ENCODE measurements around the gene HOXA5.

The HOXA5 gene

GRCh38 chr7:27105301-27106031 lies 38.0 kb downstream of the HOXA5 start:
- Histone ChIP-seq H3K9ac (ENCODE audit: low read length in 2 of 2) (peak overlapping the region; percentile 90 to 92), H3K27ac (ENCODE audit: low read length) (peak overlapping the region; percentile 97), H3K36me3 (ENCODE audit: control insufficient read depth in 2 of 2, insufficient read depth in 2 of 2, low read length in 2 of 2) (no peaks in the 10 kb centered on the region), H3K4me1 (ENCODE audit: control insufficient read depth, insufficient read depth, low read length) (peaks cover 58% of the 10 kb centered on the region), H3K9me3 (ENCODE audit: control insufficient read depth in 2 of 2, low read length in 2 of 2) (no peaks in the 10 kb centered on the region), H3K4me3 (ENCODE audit: low read length in 2 of 2) (peak overlapping the region; percentile 96 to 97), H3K27me3 (ENCODE audit: control insufficient read depth in 1 of 2, insufficient read depth in 2 of 2, low read length in 2 of 2) (no peaks in the 10 kb centered on the region)

- no peaks in the 10 kb centered on the region for H3K36me3 ChIP-seq (ENCODE audit: control insufficient read depth in 2 of 2, insufficient read depth in 2 of 2, low read length in 2 of 2)
- H3K27ac ChIP-seq (ENCODE audit: low read length), result peak overlapping the region; percentile 97
- no peaks in the 10 kb centered on the region for H3K9me3 ChIP-seq (ENCODE audit: control insufficient read depth in 2 of 2, low read length in 2 of 2)
- no peaks in the 10 kb centered on the region for H3K27me3 ChIP-seq (ENCODE audit: control insufficient read depth in 1 of 2, insufficient read depth in 2 of 2, low read length in 2 of 2)
- peak overlapping the region; percentile 96 to 97 for H3K4me3 ChIP-seq (ENCODE audit: low read length in 2 of 2)
- peaks cover 48% of the 10 kb centered on the region for H3K4me1 ChIP-seq (ENCODE audit: control insufficient read depth, insufficient read depth, low read length)
- H3K9ac ChIP-seq (ENCODE audit: low read length in 2 of 2), result peak overlapping the region; percentile 90 to 92
These were observed 39.0 kb downstream of the HOXA5 start for GRCh38 chr7:27104341-27105058.

GRCh38 chr7:27103489-27104226 lies 39.8 kb downstream of the HOXA5 start:
- no peaks in the 10 kb centered on the region for H3K27me3 ChIP-seq (ENCODE audit: control insufficient read depth in 1 of 2, insufficient read depth in 2 of 2, low read length in 2 of 2)
- H3K27ac ChIP-seq (ENCODE audit: low read length), result peak overlapping the region; percentile 97
- no peaks in the 10 kb centered on the region for H3K36me3 ChIP-seq (ENCODE audit: control insufficient read depth in 2 of 2, insufficient read depth in 2 of 2, low read length in 2 of 2)
- peak overlapping the region; percentile 96 to 97 for H3K4me3 ChIP-seq (ENCODE audit: low read length in 2 of 2)
- peaks cover 40% of the 10 kb centered on the region for H3K4me1 ChIP-seq (ENCODE audit: control insufficient read depth, insufficient read depth, low read length)
- no peaks in the 10 kb centered on the region for H3K9me3 ChIP-seq (ENCODE audit: control insufficient read depth in 2 of 2, low read length in 2 of 2)
- H3K9ac ChIP-seq (ENCODE audit: low read length in 2 of 2), result peak overlapping the region; percentile 90 to 92

GRCh38 chr7:27102581-27103442 lies 40.7 kb downstream of the HOXA5 start, which contains the start of gene HOXA2:
Gene HOXA2, minus strand, starts transcription at chr7:27102683. Its CDS starts 183 bp downstream, at chr7:27102500.
- Histone ChIP-seq H3K36me3 (ENCODE audit: control insufficient read depth in 2 of 2, insufficient read depth in 2 of 2, low read length in 2 of 2) (no peaks in the 10 kb centered on the region), H3K4me3 (ENCODE audit: low read length in 2 of 2) (peak within 1 kb of the TSS; percentile 96 to 97), H3K27me3 (ENCODE audit: control insufficient read depth in 1 of 2, insufficient read depth in 2 of 2, low read length in 2 of 2) (no peaks in the 10 kb centered on the region), H3K27ac (ENCODE audit: low read length) (peak within 1 kb of the TSS; percentile 97), H3K4me1 (ENCODE audit: control insufficient read depth, insufficient read depth, low read length) (peaks cover 43% of the 10 kb centered on the region), H3K9me3 (ENCODE audit: control insufficient read depth in 2 of 2, low read length in 2 of 2) (no peaks in the 10 kb centered on the region), H3K9ac (ENCODE audit: low read length in 2 of 2) (peak within 1 kb of the TSS; percentile 90 to 92)

GRCh38 chr7:27101957-27102580 lies 41.4 kb downstream of the HOXA5 start:
- Histone ChIP-seq H3K27ac (ENCODE audit: low read length) (peak overlapping the region; percentile 97), H3K4me1 (ENCODE audit: control insufficient read depth, insufficient read depth, low read length) (peaks cover 45% of the 10 kb centered on the region), H3K27me3 (ENCODE audit: control insufficient read depth in 1 of 2, insufficient read depth in 2 of 2, low read length in 2 of 2) (no peaks in the 10 kb centered on the region), H3K9ac (ENCODE audit: low read length in 2 of 2) (peak overlapping the region; percentile 90 to 92), H3K9me3 (ENCODE audit: control insufficient read depth in 2 of 2, low read length in 2 of 2) (no peaks in the 10 kb centered on the region), H3K4me3 (ENCODE audit: low read length in 2 of 2) (peak overlapping the region; percentile 96 to 97), H3K36me3 (ENCODE audit: control insufficient read depth in 2 of 2, insufficient read depth in 2 of 2, low read length in 2 of 2) (no peaks in the 10 kb centered on the region)

GRCh38 chr7:27101171-27101956 lies 42.1 kb downstream of the HOXA5 start:
- Histone ChIP-seq H3K9me3 (ENCODE audit: control insufficient read depth in 2 of 2, low read length in 2 of 2) (no peaks in the 10 kb centered on the region), H3K27me3 (ENCODE audit: control insufficient read depth in 1 of 2, insufficient read depth in 2 of 2, low read length in 2 of 2) (no peaks in the 10 kb centered on the region), H3K27ac (ENCODE audit: low read length) (peak overlapping the region; percentile 97), H3K4me3 (ENCODE audit: low read length in 2 of 2) (peak overlapping the region; percentile 96 to 97), H3K4me1 (ENCODE audit: control insufficient read depth, insufficient read depth, low read length) (peaks cover 42% of the 10 kb centered on the region), H3K9ac (ENCODE audit: low read length in 2 of 2) (peak overlapping the region; percentile 90 to 92), H3K36me3 (ENCODE audit: control insufficient read depth in 2 of 2, insufficient read depth in 2 of 2, low read length in 2 of 2) (no peaks in the 10 kb centered on the region)

- Histone ChIP-seq H3K36me3 (ENCODE audit: control insufficient read depth in 2 of 2, insufficient read depth in 2 of 2, low read length in 2 of 2) (no peaks in the 10 kb centered on the region), H3K9ac (ENCODE audit: low read length in 2 of 2) (peak overlapping the region; percentile 90 to 92), H3K4me1 (ENCODE audit: control insufficient read depth, insufficient read depth, low read length) (peaks cover 41% of the 10 kb centered on the region), H3K9me3 (ENCODE audit: control insufficient read depth in 2 of 2, low read length in 2 of 2) (no peaks in the 10 kb centered on the region), H3K4me3 (ENCODE audit: low read length in 2 of 2) (peak overlapping the region; percentile 96 to 97), H3K27me3 (ENCODE audit: control insufficient read depth in 1 of 2, insufficient read depth in 2 of 2, low read length in 2 of 2) (no peaks in the 10 kb centered on the region), H3K27ac (ENCODE audit: low read length) (peak overlapping the region; percentile 97)
These were observed 42.7 kb downstream of the HOXA5 start for GRCh38 chr7:27100694-27101170.

- Histone ChIP-seq H3K4me1 (ENCODE audit: control insufficient read depth, insufficient read depth, low read length) (peaks cover 33% of the 10 kb centered on the region), H3K4me3 (ENCODE audit: low read length in 2 of 2) (peak overlapping the region; percentile 96 to 97), H3K27ac (ENCODE audit: low read length) (peak overlapping the region; percentile 97), H3K36me3 (ENCODE audit: control insufficient read depth in 2 of 2, insufficient read depth in 2 of 2, low read length in 2 of 2) (no peaks in the 10 kb centered on the region), H3K9ac (ENCODE audit: low read length in 2 of 2) (peak overlapping the region; percentile 92 to 94), H3K9me3 (ENCODE audit: control insufficient read depth in 2 of 2, low read length in 2 of 2) (no peaks in the 10 kb centered on the region), H3K27me3 (ENCODE audit: control insufficient read depth in 1 of 2, insufficient read depth in 2 of 2, low read length in 2 of 2) (no peaks in the 10 kb centered on the region)
These were observed 43.8 kb downstream of the HOXA5 start for GRCh38 chr7:27099453-27100370.

All from stomach smooth muscle (tissue), 2 donors.